ENCODE measurements around the gene C17orf107.
A peak's percentile ranks its signal among the peaks of the same experiment; 100 is the strongest.

- TF ChIP-seq RAD21 (IDR thresholded peaks at IDR 0.05) (no peak), CTCF (IDR thresholded peaks at IDR 0.05; ENCODE audit: low read depth, low read length, missing input control) (no peak), HNF4A (conservative IDR thresholded peaks at IDR 0.05) (peak; percentile 91 to 92), REST (IDR thresholded peaks at IDR 0.05) (peak; percentile 22)
Measured at GRCh38 chr17:4913994-4914393, 14.7 kb downstream of the C17orf107 start.
